Measurements from ENCODE around the gene SYT1.

DNA sequence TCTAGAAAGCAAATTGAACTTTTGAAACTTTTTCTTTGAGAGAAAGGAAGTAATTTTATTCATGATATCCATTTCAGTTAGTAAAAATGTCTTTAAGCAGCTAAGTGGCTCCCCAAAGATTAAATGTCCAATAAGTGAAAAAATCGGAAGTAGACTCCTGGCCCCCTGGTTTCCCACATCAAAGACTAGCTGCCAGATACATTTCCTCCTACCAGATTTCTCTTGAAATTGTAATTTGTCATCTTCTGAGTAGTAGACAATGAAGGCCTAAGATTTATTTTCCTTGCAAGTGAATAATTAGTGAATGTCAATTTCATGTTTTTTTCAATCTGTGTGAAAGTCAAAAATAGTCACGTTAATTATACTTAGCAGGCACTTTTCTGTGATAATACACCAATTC is 321.9 kb downstream of the SYT1 start:
- no peak for TF ChIP-seq POLR2A (IDR thresholded peaks at IDR 0.05; ENCODE audit: low read depth)
- no peak for TF ChIP-seq EP300 (IDR thresholded peaks at IDR 0.05)
